GM12801 (cell line): Measurements from ENCODE around the gene CELF1.

Experiments used
- TF ChIP-seq, protein P1 (sequence below): IDR thresholded peaks from one replicate; pipeline ENCODE4 v1.5.1; 2011; ENCODE audit warnings: control low read depth; ENCODE audit not compliant: insufficient read length; ENCODE audit errors: extremely low read depth

The CELF1 gene

GRCh38 chr11:47466701-47467250 is 86.2 kb downstream of the CELF1 start:
- TF ChIP-seq, protein P1, sequence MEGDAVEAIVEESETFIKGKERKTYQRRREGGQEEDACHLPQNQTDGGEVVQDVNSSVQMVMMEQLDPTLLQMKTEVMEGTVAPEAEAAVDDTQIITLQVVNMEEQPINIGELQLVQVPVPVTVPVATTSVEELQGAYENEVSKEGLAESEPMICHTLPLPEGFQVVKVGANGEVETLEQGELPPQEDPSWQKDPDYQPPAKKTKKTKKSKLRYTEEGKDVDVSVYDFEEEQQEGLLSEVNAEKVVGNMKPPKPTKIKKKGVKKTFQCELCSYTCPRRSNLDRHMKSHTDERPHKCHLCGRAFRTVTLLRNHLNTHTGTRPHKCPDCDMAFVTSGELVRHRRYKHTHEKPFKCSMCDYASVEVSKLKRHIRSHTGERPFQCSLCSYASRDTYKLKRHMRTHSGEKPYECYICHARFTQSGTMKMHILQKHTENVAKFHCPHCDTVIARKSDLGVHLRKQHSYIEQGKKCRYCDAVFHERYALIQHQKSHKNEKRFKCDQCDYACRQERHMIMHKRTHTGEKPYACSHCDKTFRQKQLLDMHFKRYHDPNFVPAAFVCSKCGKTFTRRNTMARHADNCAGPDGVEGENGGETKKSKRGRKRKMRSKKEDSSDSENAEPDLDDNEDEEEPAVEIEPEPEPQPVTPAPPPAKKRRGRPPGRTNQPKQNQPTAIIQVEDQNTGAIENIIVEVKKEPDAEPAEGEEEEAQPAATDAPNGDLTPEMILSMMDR, result no peak

GRCh38 chr11:47466201-47466600 is 86.7 kb downstream of the CELF1 start:
- TF ChIP-seq, protein P1, result no peak

DNA sequence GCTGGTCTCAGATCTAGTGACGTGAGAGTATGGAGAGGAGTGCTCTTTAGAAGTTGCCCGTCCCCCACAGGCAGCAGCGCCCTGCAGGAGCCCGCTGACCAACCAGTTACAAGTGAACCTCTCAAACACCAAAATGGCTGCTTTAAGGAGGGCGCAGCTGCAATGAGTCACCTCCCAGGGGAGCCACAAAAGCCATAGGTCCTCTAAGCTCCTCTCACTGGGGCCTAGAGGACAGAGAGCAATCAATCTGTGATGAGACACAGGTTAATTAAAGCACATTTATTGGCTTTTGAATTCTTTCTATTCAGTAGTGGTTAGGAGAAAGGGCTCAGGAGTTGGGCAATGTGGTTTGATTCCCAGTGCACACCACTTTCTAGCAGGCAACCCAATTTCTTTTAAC is 88.4 kb downstream of the CELF1 start:
- TF ChIP-seq, protein P1, result no peak

DNA sequence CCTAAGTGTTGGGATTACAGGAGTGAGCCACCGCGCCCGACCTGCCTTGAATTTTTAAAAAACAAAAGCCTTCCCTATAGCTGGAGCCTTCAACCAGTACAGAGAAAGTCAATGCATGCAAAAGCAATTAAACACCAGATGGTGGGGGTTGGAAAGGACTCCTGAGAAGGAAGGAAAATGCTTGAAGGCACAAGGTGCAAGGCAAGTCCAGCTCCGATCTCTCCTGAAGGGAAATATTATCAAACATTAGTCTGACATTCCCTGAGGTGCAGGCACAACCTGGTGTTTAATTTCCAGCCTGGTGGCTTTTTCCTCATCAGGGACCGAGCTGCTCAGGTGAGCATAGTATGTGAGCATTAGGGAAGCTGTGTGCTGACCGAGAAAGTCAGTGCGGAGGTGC is 91.1 kb downstream of the CELF1 start:
- TF ChIP-seq, protein P1, result no peak

- TF ChIP-seq, protein P1, result no peak
These were observed 92.2 kb downstream of the CELF1 start for GRCh38 chr11:47460571-47461235.

DNA sequence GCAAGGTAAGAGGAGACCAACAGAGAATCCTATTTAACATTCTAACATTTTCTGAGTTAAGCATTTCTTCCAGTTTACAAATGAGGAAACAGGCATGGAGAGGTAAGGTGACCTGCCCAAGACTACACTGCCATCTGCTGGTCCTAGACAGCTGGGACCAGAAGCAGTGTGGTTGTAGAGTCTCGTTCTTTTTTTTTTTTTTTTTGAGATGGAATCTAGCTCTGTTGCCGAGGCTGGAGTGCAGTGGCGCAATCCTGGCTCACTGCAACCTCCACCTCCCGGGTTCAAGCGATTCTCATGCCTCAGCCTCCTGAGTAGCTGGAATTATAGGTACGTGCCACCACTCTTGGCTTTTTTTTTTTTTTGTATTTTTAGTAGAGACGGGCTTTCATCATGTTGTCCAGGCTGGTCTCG is 98.7 kb downstream of the CELF1 start:
- TF ChIP-seq, protein P1, result peak; percentile 41

DNA sequence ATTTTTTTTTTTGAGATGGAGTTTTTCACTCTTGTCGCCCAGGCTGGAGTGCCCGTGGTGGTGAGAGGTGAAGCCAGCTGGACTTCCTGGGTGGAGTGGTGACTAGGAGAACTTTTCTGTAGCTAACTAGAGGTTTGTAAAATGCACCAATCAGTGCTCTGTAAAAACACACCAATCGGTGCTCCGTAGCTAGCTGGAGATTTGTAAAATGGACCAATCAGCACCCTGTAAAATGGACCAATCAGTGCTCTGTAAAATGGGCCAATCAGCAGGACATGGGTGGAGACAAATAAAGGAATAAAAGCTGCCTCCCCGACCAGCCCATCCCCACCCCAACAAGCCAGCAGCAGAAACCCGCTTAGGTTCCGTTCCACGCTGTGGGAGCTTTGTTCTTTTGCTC is 99.6 kb downstream of the CELF1 start:
- TF ChIP-seq, protein P1, result no peak

DNA sequence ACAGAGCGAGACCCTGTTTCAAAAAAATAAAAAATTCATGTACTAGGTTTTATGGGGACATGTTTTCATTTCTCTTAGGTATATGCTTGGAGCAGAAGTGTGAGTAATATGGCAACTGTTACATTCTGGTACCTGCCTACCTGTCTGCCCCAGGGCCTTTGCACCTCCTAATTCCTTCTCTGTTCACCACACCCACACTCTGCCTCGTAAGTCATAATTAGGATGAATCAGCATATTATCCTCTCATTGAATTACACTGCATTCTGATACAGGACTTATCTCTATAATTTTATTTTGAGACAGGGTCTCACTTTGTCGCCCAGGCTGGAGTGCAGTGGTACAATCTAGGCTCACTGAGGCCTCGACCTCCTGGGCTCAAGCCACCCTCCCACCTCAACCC is 100.9 kb downstream of the CELF1 start:
- TF ChIP-seq, protein P1, result no peak
